PC-9 (cell line): ENCODE results near the gene SLCO4A1. TPM values are rescaled to one million over a fixed set of nuclear protein-coding genes. Genes with fewer than 3 reads are reported as not detected.
"Not testable (repeated sequence)": the region's sequence is repeated elsewhere in the genome, so short reads cannot be mapped to it uniquely, and the experiment has no call there.

ENCODE experiments used
- BruUV-seq: library from RNA; stranded (reverse); fragments of 400-500 nt; replicated peaks from 2 replicates; lab custom pipeline; 2021; lab: Mats Ljungman, UMichigan
- CTCF ChIA-PET: fragments of 300-600 bp; sonication (Branson Sonifier 250); formaldehyde crosslinking; loops from one replicate; lab custom pipeline; 2022; ENCODE audit warnings: antibody characterized with exemption; lab: Charles Lee
- POLR2A ChIA-PET: fragments of 300-600 bp; sonication (Branson Sonifier 250); formaldehyde crosslinking; loops from one replicate; lab custom pipeline; 2022; ENCODE audit warnings: antibody characterized with exemption; ENCODE audit not compliant: unreplicated experiment; lab: Charles Lee
- DNase-seq, 2 experiments: peaks; one replicate each; pipeline versions ENCODE4 v3.0.0 to v3.0.0-alpha.2; 2015 to 2022; ENCODE audit warnings: mixed read lengths in 1 of 2
- H2AFZ ChIP-seq: fragments of 200-600 bp; sonication (generic); 2 replicates; pipeline ENCODE4 v1.8.1; 2017; ENCODE audit warnings: antibody characterized with exemption
- H3F3A ChIP-seq: fragments of 200-600 bp; sonication (generic); 2 replicates; pipeline ENCODE4 v1.8.1; 2017; ENCODE audit warnings: antibody characterized with exemption, mild to moderate bottlenecking, low read depth; ENCODE audit not compliant: insufficient read depth
- H3K27ac ChIP-seq: fragments of 200-600 bp; sonication (generic); 2 replicates; pipeline ENCODE4 v1.6.1; 2016; ENCODE audit warnings: mixed run types
- H3K27me3 ChIP-seq: fragments of 200-600 bp; sonication (generic); 2 replicates; pipeline ENCODE4 v1.6.1; 2016; ENCODE audit warnings: low read depth, mixed run types; ENCODE audit not compliant: insufficient read depth
- H3K36me3 ChIP-seq: fragments of 200-600 bp; sonication (generic); 2 replicates; pipeline ENCODE4 v1.6.1; 2016; ENCODE audit warnings: low read depth, mixed run types
- H3K4me1 ChIP-seq: fragments of 200-600 bp; sonication (generic); replicated peaks from 2 replicates; pipeline ENCODE4 v1.6.1; 2016; ENCODE audit warnings: mixed run types; ENCODE audit not compliant: insufficient read depth
- H3K4me2 ChIP-seq: fragments of 200-600 bp; sonication (generic); 2 replicates; pipeline ENCODE4 v1.6.1; 2017; ENCODE audit warnings: mixed run types
- H3K4me3 ChIP-seq: fragments of 200-600 bp; sonication (generic); 2 replicates; pipeline ENCODE4 v1.6.1; 2016; ENCODE audit warnings: mixed run types
- H3K79me2 ChIP-seq: fragments of 200-600 bp; sonication (generic); 2 replicates; pipeline ENCODE4 v1.6.1; 2017; ENCODE audit warnings: low read depth, mixed run types
- H3K9me2 ChIP-seq: fragments of 200-600 bp; sonication (generic); 2 replicates; pipeline ENCODE4 v1.8.1; 2017; ENCODE audit warnings: mild to moderate bottlenecking; ENCODE audit not compliant: insufficient read depth
- H3K9me3 ChIP-seq: fragments of 200-600 bp; sonication (generic); 2 replicates; pipeline ENCODE4 v1.8.1; 2016; ENCODE audit warnings: low read depth; ENCODE audit not compliant: insufficient read depth
- H4K20me1 ChIP-seq: fragments of 200-600 bp; sonication (generic); 2 replicates; pipeline ENCODE4 v1.8.1; 2017; ENCODE audit not compliant: insufficient read depth
- CTCF ChIP-seq: fragments of 200-600 bp; sonication (generic); conservative IDR thresholded peaks from 2 replicates; pipeline ENCODE4 v1.6.1; 2017; ENCODE audit warnings: mixed run types, antibody characterized with exemption, mild to moderate bottlenecking, moderate library complexity
- EZH2 ChIP-seq: fragments of 200-600 bp; sonication (generic); IDR thresholded peaks from 2 replicates; pipeline ENCODE4 v1.8.0; 2017; ENCODE audit warnings: antibody characterized with exemption, low read depth
- intact Hi-C: fragments of 100-400 bp; cut with micrococcal nuclease; formaldehyde crosslinking; loops from one replicate; pipeline ENCODE4 v1.10.0; 2022; ENCODE audit not compliant: unreplicated experiment
- total RNA-seq: library from RNA; stranded (reverse); gene quantifications from 2 replicates; pipeline ENCODE4 v1.2.3, GENCODE V29; 2021

The SLCO4A1 gene
- total RNA-seq, 1 experiment from 2014 or later, result 19.3 TPM

DNA sequence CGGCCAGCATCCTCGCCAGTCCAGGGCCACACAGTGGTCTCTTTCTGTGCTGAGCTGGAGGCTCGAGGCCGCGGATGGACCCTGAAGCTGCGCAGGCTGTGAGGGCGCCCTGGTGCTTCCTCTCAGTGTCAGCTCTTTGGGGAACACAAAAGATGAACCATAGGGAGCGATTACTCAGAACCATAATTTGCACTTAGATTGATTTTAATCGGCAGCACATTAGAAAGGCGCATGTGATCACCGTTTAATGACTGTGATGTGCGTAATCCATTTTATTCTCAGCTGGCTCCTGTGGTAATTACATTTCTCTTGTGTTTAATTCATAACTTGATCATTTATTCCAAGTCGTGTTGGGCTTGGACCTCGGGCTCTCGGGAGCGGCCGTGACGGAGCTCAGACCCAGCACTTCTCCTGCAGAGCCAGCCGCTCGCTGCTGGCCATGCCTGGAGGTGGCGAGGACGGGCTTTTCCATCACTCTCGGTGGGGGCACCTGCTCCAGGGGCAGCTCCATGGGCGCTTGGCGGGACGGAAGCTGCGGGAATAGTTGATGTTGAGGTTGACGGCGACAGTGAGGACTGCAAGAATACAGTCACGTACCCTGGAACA lies 40.7 kb downstream of the SLCO4A1 start:
- Histone ChIP-seq H3K4me2 (no peak overlapping the region), H3K4me1 (peaks cover 3% of the 10 kb centered on the region), H3K9me2 (no peaks in the 10 kb centered on the region), H3K27ac (no peak overlapping the region), H3K4me3 (no peak overlapping the region), H2AFZ (no peak overlapping the region), H3K9me3 (peaks cover 10% of the 10 kb centered on the region; the same call in 1 of the 2 replicates), H3K36me3 (no peaks in the 10 kb centered on the region), H3F3A (peaks cover 5% of the 10 kb centered on the region; the same call in 1 of the 2 replicates), H3K27me3 (no peaks in the 10 kb centered on the region), H4K20me1 (no peaks in the 10 kb centered on the region), H3K79me2 (no peaks in the 10 kb centered on the region)
- BruUV-seq, result no TSS peak
- no peak for TF ChIP-seq CTCF
- ChIA-PET CTCF (no interaction called here), POLR2A (no interaction called here)
- intact Hi-C loops, result no loop called here
- no peak for DNase-seq

GRCh38 chr20:62683660-62684322 lies 41.5 kb downstream of the SLCO4A1 start:
- H3K4me3 ChIP-seq, H3K27ac ChIP-seq, H3K36me3 ChIP-seq, CTCF ChIA-PET, POLR2A ChIA-PET, intact Hi-C loops, BruUV-seq, H4K20me1 ChIP-seq, H3K4me1 ChIP-seq, H3K4me2 ChIP-seq, DNase-seq, H3K79me2 ChIP-seq, H3K9me3 ChIP-seq, H2AFZ ChIP-seq, H3K27me3 ChIP-seq, H3K9me2 ChIP-seq, H3F3A ChIP-seq: not testable (repeated sequence)

- H3K36me3 ChIP-seq, result no peaks in the 10 kb centered on the region
- H3K4me1 ChIP-seq, result 0 out of 2 replicates have a peak, but pooled peaks cover 7% of the 10 kb centered on the region
- H3K27ac ChIP-seq, result no peak overlapping the region
- TF ChIP-seq EZH2, result no peak
- TF ChIP-seq CTCF, result no peak
- CTCF ChIA-PET, result no interaction called here
- no peak overlapping the region for H3K4me3 ChIP-seq
- H3F3A ChIP-seq, result peaks cover 6% of the 10 kb centered on the region; the same call in 1 of the 2 replicates
- H3K9me3 ChIP-seq, result peaks cover 5% of the 10 kb centered on the region; the same call in 1 of the 2 replicates
- no peaks in the 10 kb centered on the region for H3K9me2 ChIP-seq
- POLR2A ChIA-PET, result no interaction called here
- no peaks in the 10 kb centered on the region for H4K20me1 ChIP-seq
- no peak overlapping the region for H3K4me2 ChIP-seq
- no peaks in the 10 kb centered on the region for H3K27me3 ChIP-seq
- no peak for DNase-seq
- BruUV-seq, result no TSS peak
- intact Hi-C loops, result loop anchor here (5.0 kb wide), 1 partner anchor 107 kb away; no protein-coding TSS in a partner anchor
- H2AFZ ChIP-seq, result no peak overlapping the region
- no peaks in the 10 kb centered on the region for H3K79me2 ChIP-seq
Observed at GRCh38 chr20:62684981-62685380, 42.7 kb downstream of the SLCO4A1 start.
